Measurements from ENCODE around the gene BAIAP2. TPM values are rescaled to one million over a fixed set of nuclear protein-coding genes. Genes with fewer than 3 reads are reported as not detected.

Gene BAIAP2
- total and polyA plus RNA-seq, 2 donors, result 8.4 to 23.1 TPM

DNA sequence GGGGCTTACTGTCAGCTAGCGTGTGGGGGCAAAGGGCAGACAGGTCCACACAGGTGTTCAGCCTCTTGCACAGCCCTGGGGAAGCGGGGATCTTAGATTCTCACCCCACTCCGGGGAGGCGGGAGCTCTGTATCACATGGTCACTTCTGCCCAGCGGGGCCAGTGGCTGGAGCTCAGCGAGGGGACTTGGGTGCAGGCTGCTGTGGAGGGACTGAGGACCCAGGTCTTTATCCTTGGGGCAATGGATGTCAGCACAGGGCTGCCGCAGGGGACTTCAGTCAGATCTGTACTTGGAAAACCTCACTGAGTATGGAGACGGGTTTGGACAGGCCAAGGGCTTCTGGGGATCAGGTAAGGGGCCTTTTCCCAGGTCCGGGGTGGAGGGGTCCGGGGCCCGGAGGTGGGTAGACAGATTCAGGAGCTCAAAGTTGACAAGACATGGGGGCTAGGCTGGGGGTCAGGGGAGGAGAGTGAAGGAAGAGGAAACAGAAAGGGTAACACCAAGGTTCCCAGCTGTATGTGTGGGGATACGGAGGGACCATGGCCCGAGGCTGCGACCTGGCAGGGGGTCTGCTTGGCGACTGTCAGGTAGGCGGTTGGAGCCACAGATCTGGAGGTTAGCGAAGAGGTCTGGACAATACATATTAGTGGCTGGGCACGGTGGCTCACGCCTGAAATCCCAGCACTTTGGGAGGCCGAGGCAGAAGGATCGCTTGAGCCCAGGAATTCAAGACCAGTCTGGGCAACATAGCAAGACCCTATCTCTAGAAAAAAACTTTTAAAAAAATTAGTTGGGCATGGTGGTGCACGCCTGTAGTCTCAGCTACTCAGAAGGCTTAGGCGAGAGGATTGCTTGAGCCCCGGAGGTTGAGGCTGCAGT, 15.1 kb upstream of the BAIAP2 start:
- H3K27ac ChIP-seq (ENCODE audit: low read depth in 1 of 2, low read length in 1 of 2), result no peak overlapping the region
- peaks cover 0 to 6% of the 10 kb centered on the region in 2 donors for H3K9me3 ChIP-seq (ENCODE audit: control insufficient read depth in 2 of 2, insufficient read depth in 1 of 2, low read length in 1 of 2)
- no peaks in the 10 kb centered on the region for H3K36me3 ChIP-seq (ENCODE audit: control insufficient read depth in 2 of 2, insufficient read depth in 2 of 2, low read length in 1 of 2)
- peaks cover 0 to 3% of the 10 kb centered on the region in 2 donors for H3K27me3 ChIP-seq (ENCODE audit: control insufficient read depth in 2 of 2, insufficient read depth in 1 of 2, low read length in 1 of 2)
- no peak for DNase-seq (ENCODE audit: low read depth in 6 of 9, low spot score in 9 of 9)
- 87% methylated on average over 24 of the region's 24 CpGs for WGBS
- H3K4me1 ChIP-seq (ENCODE audit: control insufficient read depth in 2 of 2, insufficient read depth in 2 of 2, low read length in 2 of 2), result peaks cover 4 to 37% of the 10 kb centered on the region in 2 donors
- no peak overlapping the region for H3K4me3 ChIP-seq (ENCODE audit: low read length in 2 of 2)

DNA sequence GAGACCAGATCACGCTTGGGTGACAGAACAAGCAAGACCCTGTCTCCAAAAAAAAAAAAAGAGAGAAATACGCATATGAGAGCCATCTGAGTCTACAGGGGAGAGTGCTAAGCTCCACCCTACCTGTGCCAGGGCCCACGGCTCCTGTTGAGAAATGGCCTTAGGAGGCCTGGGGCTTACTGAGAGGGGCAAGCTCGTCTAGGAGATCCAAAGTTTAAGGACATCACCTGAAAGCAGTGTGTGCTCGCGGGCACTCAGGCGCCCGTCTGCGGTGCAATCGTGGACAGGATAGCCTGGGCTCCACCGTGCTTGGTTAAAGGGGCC, 14.5 kb upstream of the BAIAP2 start:
- Histone ChIP-seq H3K4me1 (ENCODE audit: control insufficient read depth in 2 of 2, insufficient read depth in 2 of 2, low read length in 2 of 2) (peaks cover 4 to 37% of the 10 kb centered on the region in 2 donors), H3K4me3 (ENCODE audit: low read length in 2 of 2) (no peak overlapping the region), H3K36me3 (ENCODE audit: control insufficient read depth in 2 of 2, insufficient read depth in 2 of 2, low read length in 1 of 2) (no peaks in the 10 kb centered on the region), H3K27ac (ENCODE audit: low read depth in 1 of 2, low read length in 1 of 2) (no peak overlapping the region), H3K27me3 (ENCODE audit: control insufficient read depth in 2 of 2, insufficient read depth in 1 of 2, low read length in 1 of 2) (peaks cover 0 to 9% of the 10 kb centered on the region in 2 donors), H3K9me3 (ENCODE audit: control insufficient read depth in 2 of 2, insufficient read depth in 1 of 2, low read length in 1 of 2) (peaks cover 0 to 6% of the 10 kb centered on the region in 2 donors)
- 95% methylated on average over 11 of the region's 11 CpGs for WGBS
- DNase-seq (ENCODE audit: low read depth in 6 of 9, low spot score in 9 of 9), result no peak

DNA sequence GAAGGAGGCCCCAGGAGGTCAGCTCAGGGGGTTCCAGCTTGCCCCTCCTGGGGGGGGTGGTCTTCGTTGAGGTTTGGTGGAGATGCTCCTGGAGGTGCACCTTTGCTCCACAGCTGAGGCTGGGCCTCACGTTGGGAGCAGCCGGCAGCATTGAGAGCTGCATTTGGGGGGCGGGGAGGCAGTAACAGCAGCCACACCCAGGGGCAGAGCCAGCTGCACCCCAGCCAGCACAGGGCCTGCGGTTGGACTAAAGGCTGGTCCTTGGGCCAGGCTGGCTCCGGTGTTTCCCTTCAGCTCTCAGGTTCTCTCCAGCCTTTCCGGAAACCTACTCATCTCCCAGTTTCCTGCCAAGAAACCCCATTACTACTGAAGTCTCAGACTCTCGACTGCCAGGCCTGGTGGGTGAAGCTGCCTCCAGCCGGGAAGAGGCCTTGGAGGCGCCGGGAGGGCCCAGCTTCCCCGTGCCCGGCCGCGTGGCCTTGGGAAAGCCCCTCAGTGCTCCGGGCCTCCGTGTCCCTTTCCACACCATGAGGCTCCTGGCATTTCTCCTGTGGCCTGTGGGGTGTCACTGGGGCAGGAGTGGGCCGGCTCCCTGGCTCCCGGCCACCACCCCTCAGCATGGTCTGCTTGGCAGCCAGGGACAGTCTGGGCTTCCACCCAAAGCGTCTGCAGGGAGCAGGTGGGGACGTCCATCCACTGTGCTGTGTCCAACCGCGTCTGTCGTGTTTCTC, 14.0 kb upstream of the BAIAP2 start:
- Histone ChIP-seq H3K27ac (ENCODE audit: low read depth in 1 of 2, low read length in 1 of 2) (peak overlapping the region; percentile 64 to 66), H3K4me3 (ENCODE audit: low read length in 2 of 2) (no peak overlapping the region), H3K4me1 (ENCODE audit: control insufficient read depth in 2 of 2, insufficient read depth in 2 of 2, low read length in 2 of 2) (peaks cover 4 to 37% of the 10 kb centered on the region in 2 donors), H3K36me3 (ENCODE audit: control insufficient read depth in 2 of 2, insufficient read depth in 2 of 2, low read length in 1 of 2) (no peaks in the 10 kb centered on the region), H3K9me3 (ENCODE audit: control insufficient read depth in 2 of 2, insufficient read depth in 1 of 2, low read length in 1 of 2) (peaks cover 0 to 6% of the 10 kb centered on the region in 2 donors), H3K27me3 (ENCODE audit: control insufficient read depth in 2 of 2, insufficient read depth in 1 of 2, low read length in 1 of 2) (peaks cover 0 to 14% of the 10 kb centered on the region in 2 donors)
- no peak for DNase-seq (ENCODE audit: low read depth in 6 of 9, low spot score in 9 of 9)
- WGBS, result 91% methylated on average over 24 of the region's 24 CpGs

DNA sequence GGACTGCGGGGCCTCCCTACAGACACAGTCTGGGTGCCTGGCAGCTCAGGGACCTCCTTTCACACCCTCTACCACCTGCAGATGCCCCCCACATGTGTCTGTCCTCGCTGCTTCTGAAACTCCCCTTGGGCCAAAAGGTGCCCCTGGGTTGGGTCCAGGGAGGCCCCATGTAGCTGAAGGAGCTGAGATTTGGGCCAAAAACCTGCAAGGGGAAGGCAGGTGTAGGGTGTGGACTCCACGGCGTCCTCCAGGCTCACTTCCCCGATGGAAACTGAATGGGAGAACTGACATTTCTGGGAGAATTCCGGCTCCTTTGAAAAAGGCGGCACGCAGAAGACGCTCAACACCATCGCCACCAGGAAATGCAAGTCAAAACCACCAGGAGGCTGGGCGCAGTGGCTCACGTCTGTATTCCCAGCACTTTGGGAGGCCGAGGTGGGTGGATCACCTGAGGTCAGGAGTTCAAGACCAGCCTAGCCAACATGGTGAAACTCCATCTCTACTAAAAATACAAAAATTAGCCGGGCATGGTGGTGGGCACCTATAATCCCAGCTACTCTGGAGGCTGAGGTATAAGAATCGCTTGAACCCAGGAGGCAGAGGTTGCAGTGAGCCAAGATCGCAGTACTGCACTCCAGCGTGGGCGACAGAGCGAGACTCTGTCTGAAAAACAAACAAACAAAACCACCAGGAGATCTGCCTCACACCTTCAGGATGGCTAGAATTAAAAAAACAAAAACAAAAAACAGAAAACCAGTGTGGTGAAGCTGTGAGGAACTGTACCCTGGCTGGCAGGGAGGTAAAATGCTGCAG, 13.2 kb upstream of the BAIAP2 start:
- Histone ChIP-seq H3K36me3 (ENCODE audit: control insufficient read depth in 2 of 2, insufficient read depth in 2 of 2, low read length in 1 of 2) (no peaks in the 10 kb centered on the region), H3K4me3 (ENCODE audit: low read length in 2 of 2) (no peak overlapping the region), H3K9me3 (ENCODE audit: control insufficient read depth in 2 of 2, insufficient read depth in 1 of 2, low read length in 1 of 2) (peaks cover 0 to 6% of the 10 kb centered on the region in 2 donors), H3K27ac (ENCODE audit: low read depth in 1 of 2, low read length in 1 of 2) (peak overlapping the region; percentile 64 to 66), H3K27me3 (ENCODE audit: control insufficient read depth in 2 of 2, insufficient read depth in 1 of 2, low read length in 1 of 2) (peaks cover 0 to 21% of the 10 kb centered on the region in 2 donors), H3K4me1 (ENCODE audit: control insufficient read depth in 2 of 2, insufficient read depth in 2 of 2, low read length in 2 of 2) (peaks cover 4 to 37% of the 10 kb centered on the region in 2 donors)
- WGBS, result 89% methylated on average over 19 of the region's 19 CpGs
- DNase-seq (ENCODE audit: low read depth in 6 of 9, low spot score in 9 of 9), result no peak

DNA sequence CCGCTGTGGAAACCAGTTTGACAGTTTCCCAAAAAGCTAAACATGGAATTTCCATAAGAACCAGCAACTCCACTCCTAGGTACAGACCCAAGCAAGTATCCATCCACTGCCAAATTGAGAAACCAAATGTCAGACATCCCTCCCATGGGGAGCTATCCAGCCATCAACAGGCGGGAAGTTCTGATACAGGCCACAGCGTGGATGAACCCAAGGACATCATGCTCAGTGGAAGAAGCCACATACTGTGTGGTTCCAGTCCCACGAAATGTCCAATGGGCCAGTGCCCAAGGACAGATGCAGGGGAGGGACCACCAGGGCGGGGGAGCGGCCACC, 12.6 kb upstream of the BAIAP2 start:
- 98% methylated on average over 6 of the region's 6 CpGs for WGBS
- Histone ChIP-seq H3K9me3 (ENCODE audit: control insufficient read depth in 2 of 2, insufficient read depth in 1 of 2, low read length in 1 of 2) (peaks cover 1 to 2% of the 10 kb centered on the region in 2 donors), H3K27me3 (ENCODE audit: control insufficient read depth in 2 of 2, insufficient read depth in 1 of 2, low read length in 1 of 2) (peaks cover 0 to 27% of the 10 kb centered on the region in 2 donors), H3K27ac (ENCODE audit: low read depth in 1 of 2, low read length in 1 of 2) (peak overlapping the region in 1 of 2 donors; percentile 57), H3K36me3 (ENCODE audit: control insufficient read depth in 2 of 2, insufficient read depth in 2 of 2, low read length in 1 of 2) (no peaks in the 10 kb centered on the region), H3K4me3 (ENCODE audit: low read length in 2 of 2) (no peak overlapping the region), H3K4me1 (ENCODE audit: control insufficient read depth in 2 of 2, insufficient read depth in 2 of 2, low read length in 2 of 2) (peaks cover 4 to 35% of the 10 kb centered on the region in 2 donors)
- no peak for DNase-seq (ENCODE audit: low read depth in 6 of 9, low spot score in 9 of 9)

DNA sequence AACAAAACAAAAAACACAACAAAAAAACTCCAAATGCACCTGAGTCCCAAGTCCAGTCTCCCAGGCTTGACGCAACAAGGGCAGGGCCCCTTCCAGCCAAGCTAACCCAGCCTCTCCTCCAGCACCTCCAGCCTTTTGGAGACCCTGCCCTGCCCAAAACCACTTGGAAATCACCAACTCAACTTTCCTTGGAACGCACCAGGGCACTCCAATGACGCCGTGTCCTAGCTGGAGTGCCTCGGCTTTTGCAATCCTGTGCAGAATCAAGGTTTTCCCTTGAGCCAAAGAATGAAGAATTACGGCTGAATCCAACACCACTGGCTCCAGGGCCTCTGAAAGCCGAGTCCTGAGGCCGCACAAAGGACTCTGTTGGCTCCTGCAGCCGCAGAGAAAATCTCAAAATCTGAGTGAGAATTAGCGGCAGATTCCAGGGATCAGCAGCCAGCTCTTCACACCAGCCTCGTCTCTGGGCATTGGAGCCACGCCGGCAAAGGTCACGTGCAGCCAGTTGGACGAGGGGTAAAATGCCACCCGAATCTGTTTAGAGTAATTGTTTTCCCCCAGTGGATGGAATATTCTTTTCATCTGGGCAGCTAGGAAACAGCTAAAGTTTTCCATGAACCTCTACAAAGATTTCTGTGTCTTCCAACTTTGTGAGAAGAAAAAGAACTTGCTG, 9.7 kb upstream of the BAIAP2 start:
- DNase-seq (ENCODE audit: low read depth in 6 of 9, low spot score in 9 of 9), result no peak
- no peak overlapping the region for H3K4me3 ChIP-seq (ENCODE audit: low read length in 2 of 2)
- no peaks in the 10 kb centered on the region for H3K36me3 ChIP-seq (ENCODE audit: control insufficient read depth in 2 of 2, insufficient read depth in 2 of 2, low read length in 1 of 2)
- peaks cover 0 to 25% of the 10 kb centered on the region in 2 donors for H3K4me1 ChIP-seq (ENCODE audit: control insufficient read depth in 2 of 2, insufficient read depth in 2 of 2, low read length in 2 of 2)
- H3K27me3 ChIP-seq (ENCODE audit: control insufficient read depth in 2 of 2, insufficient read depth in 1 of 2, low read length in 1 of 2), result peaks cover 6 to 41% of the 10 kb centered on the region in 2 donors
- H3K27ac ChIP-seq (ENCODE audit: low read depth in 1 of 2, low read length in 1 of 2), result no peak overlapping the region
- 96% methylated on average over 16 of the region's 16 CpGs for WGBS
- peaks cover 0 to 1% of the 10 kb centered on the region in 2 donors for H3K9me3 ChIP-seq (ENCODE audit: control insufficient read depth in 2 of 2, insufficient read depth in 1 of 2, low read length in 1 of 2)

DNA sequence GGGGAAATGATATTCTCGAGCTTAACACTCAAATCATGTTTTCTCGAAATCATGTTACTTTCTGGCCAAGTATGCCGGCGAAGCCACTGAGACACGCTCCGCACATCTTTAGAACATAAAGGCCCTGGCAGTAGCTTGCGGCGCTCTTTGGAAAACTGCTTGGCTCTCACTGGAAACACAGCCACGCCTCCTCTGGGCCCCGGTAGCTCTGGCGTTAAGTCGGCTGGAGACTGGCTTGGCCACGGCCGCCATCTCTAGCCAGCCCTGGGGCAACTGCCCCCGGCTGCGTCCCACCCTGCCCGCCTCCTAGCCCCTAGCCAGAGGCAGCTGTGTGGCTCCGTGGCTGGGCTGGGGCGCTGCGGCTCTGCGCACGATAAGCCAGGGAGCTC, 9.2 kb upstream of the BAIAP2 start:
- Histone ChIP-seq H3K27me3 (ENCODE audit: control insufficient read depth in 2 of 2, insufficient read depth in 1 of 2, low read length in 1 of 2) (peaks cover 6 to 41% of the 10 kb centered on the region in 2 donors), H3K4me3 (ENCODE audit: low read length in 2 of 2) (no peak overlapping the region), H3K36me3 (ENCODE audit: control insufficient read depth in 2 of 2, insufficient read depth in 2 of 2, low read length in 1 of 2) (no peaks in the 10 kb centered on the region), H3K4me1 (ENCODE audit: control insufficient read depth in 2 of 2, insufficient read depth in 2 of 2, low read length in 2 of 2) (peaks cover 0 to 21% of the 10 kb centered on the region in 2 donors), H3K9me3 (ENCODE audit: control insufficient read depth in 2 of 2, insufficient read depth in 1 of 2, low read length in 1 of 2) (peaks cover 0 to 1% of the 10 kb centered on the region in 2 donors), H3K27ac (ENCODE audit: low read depth in 1 of 2, low read length in 1 of 2) (no peak overlapping the region)
- DNase-seq (ENCODE audit: low read depth in 6 of 9, low spot score in 9 of 9), result no peak
- WGBS, result 91% methylated on average over 22 of the region's 22 CpGs

DNA sequence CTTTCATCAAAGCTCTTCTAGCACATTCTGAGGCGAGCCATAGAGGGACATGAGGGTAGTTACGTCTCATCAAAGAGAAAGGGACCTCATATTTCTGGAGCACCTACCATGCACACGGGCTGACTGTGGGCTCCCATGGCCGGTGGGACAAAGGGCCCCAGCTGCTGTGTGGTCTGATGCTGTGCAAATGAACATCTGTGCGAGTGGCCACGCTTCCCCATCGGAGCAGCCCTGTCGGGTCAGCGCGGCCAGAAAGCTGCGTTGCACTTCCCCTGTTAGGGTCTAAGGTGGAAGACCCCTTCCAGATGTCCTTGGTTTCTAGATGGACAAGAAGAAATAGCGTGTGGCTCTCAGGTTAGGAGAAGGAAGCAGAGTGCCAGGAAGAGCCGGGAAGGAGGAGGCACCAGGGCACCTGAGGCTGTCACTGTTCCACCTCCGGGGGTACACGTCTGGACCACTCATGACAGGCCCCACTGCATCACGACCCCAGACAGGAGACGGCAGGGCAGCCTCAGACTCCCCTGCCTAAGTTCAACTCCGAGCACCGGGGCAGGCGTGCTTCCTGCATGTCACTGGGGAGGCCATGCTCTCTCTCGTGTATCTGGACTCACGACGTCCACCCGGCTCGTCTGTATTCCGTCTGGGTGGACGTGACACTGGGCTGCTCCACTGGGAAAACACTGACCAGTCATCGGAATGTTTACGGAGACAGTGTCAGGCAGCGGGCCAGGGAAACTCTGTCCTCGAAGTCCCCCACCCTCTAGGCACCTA, 8.5 kb upstream of the BAIAP2 start:
- no peak for DNase-seq (ENCODE audit: low read depth in 6 of 9, low spot score in 9 of 9)
- no peak overlapping the region for H3K27ac ChIP-seq (ENCODE audit: low read depth in 1 of 2, low read length in 1 of 2)
- no peaks in the 10 kb centered on the region for H3K36me3 ChIP-seq (ENCODE audit: control insufficient read depth in 2 of 2, insufficient read depth in 2 of 2, low read length in 1 of 2)
- H3K4me1 ChIP-seq (ENCODE audit: control insufficient read depth in 2 of 2, insufficient read depth in 2 of 2, low read length in 2 of 2), result peaks cover 0 to 21% of the 10 kb centered on the region in 2 donors
- 88% methylated on average over 31 of the region's 31 CpGs for WGBS
- peaks cover 6 to 41% of the 10 kb centered on the region in 2 donors for H3K27me3 ChIP-seq (ENCODE audit: control insufficient read depth in 2 of 2, insufficient read depth in 1 of 2, low read length in 1 of 2)
- H3K4me3 ChIP-seq (ENCODE audit: low read length in 2 of 2), result no peak overlapping the region
- H3K9me3 ChIP-seq (ENCODE audit: control insufficient read depth in 2 of 2, insufficient read depth in 1 of 2, low read length in 1 of 2), result peaks cover 0 to 1% of the 10 kb centered on the region in 2 donors

Measured in thymus (tissue), 11 donors.